ENCODE measurements around the gene NRCAM. TPM values are rescaled to one million over a fixed set of nuclear protein-coding genes. Genes with fewer than 3 reads are reported as not detected.

Gene NRCAM
- total and polyA plus RNA-seq, 2 experiments from 2014 or later, result 0.76 to 3.9 TPM

DNA sequence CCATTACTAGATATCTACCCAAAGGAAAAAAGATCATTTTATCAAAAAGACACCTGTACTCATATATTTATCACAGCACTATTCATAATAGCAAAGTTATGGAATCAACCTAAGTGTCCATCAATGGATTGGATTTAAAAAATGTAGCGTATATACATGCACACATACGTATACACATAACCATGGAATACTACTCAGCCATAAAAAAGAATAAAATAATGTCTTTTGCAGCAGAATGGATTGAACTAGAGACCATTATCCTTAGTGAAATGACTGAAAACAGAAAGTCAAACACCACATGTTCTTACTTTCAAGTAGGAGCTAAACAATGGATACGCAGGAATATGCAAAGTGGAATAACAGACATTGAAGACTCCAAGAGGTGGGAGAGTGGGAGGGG is 168.4 kb downstream of the NRCAM start:
- H3K9me3 ChIP-seq (ENCODE audit: low read depth), result no peaks in the 10 kb centered on the region
- no peak overlapping the region for H3K27ac ChIP-seq
- DNase-seq (ENCODE audit: low read depth in 1 of 2, low spot score in 1 of 2), result no peak
- no peaks in the 10 kb centered on the region for H3K36me3 ChIP-seq
- H3K4me3 ChIP-seq, result no peak overlapping the region
- no peaks in the 10 kb centered on the region for H3K4me1 ChIP-seq (ENCODE audit: low read depth)
- H3K27me3 ChIP-seq, result no peaks in the 10 kb centered on the region
- TF ChIP-seq, protein P1, sequence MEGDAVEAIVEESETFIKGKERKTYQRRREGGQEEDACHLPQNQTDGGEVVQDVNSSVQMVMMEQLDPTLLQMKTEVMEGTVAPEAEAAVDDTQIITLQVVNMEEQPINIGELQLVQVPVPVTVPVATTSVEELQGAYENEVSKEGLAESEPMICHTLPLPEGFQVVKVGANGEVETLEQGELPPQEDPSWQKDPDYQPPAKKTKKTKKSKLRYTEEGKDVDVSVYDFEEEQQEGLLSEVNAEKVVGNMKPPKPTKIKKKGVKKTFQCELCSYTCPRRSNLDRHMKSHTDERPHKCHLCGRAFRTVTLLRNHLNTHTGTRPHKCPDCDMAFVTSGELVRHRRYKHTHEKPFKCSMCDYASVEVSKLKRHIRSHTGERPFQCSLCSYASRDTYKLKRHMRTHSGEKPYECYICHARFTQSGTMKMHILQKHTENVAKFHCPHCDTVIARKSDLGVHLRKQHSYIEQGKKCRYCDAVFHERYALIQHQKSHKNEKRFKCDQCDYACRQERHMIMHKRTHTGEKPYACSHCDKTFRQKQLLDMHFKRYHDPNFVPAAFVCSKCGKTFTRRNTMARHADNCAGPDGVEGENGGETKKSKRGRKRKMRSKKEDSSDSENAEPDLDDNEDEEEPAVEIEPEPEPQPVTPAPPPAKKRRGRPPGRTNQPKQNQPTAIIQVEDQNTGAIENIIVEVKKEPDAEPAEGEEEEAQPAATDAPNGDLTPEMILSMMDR (IDR thresholded peaks at IDR 0.05; ENCODE audit: low read depth, low read length), result no peak

GRCh38 chr7:108286290-108286904 is 169.8 kb downstream of the NRCAM start:
- no peaks in the 10 kb centered on the region for H3K36me3 ChIP-seq
- no peaks in the 10 kb centered on the region for H3K27me3 ChIP-seq
- no peak for DNase-seq (ENCODE audit: low read depth in 1 of 2, low spot score in 1 of 2)
- H3K9me3 ChIP-seq (ENCODE audit: low read depth), result no peaks in the 10 kb centered on the region
- H3K4me3 ChIP-seq, result no peak overlapping the region
- no peak overlapping the region for H3K27ac ChIP-seq
- TF ChIP-seq, protein P1 (IDR thresholded peaks at IDR 0.05; ENCODE audit: low read depth, low read length), result no peak
- H3K4me1 ChIP-seq (ENCODE audit: low read depth), result no peaks in the 10 kb centered on the region

DNA sequence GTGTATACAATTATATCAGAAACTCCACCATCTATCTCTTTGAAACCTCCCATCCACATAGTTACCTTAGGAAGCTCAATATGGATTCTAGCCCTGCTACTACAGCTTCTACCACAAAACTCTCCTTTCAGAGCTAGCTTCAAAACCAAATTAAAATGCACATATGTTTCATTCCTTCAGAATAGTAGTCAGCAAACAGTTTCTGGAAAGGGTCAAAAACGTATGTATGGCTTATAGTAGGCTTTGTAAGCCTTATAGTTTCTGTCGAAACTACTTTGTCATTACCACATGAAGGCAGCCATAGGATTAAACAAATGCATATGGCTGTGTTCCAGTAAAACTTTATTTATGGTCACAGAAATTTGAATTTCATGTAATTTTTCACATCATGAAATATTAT is 170.5 kb downstream of the NRCAM start:
- no peaks in the 10 kb centered on the region for H3K27me3 ChIP-seq
- TF ChIP-seq, protein P1 (IDR thresholded peaks at IDR 0.05; ENCODE audit: low read depth, low read length), result no peak
- no peaks in the 10 kb centered on the region for H3K36me3 ChIP-seq
- H3K4me3 ChIP-seq, result no peak overlapping the region
- no peaks in the 10 kb centered on the region for H3K9me3 ChIP-seq (ENCODE audit: low read depth)
- DNase-seq (ENCODE audit: low read depth in 1 of 2, low spot score in 1 of 2), result no peak
- no peak overlapping the region for H3K27ac ChIP-seq
- no peaks in the 10 kb centered on the region for H3K4me1 ChIP-seq (ENCODE audit: low read depth)

GRCh38 chr7:108285003-108285368 is 171.2 kb downstream of the NRCAM start:
- no peaks in the 10 kb centered on the region for H3K4me1 ChIP-seq (ENCODE audit: low read depth)
- H3K27me3 ChIP-seq, result no peaks in the 10 kb centered on the region
- TF ChIP-seq, protein P1 (IDR thresholded peaks at IDR 0.05; ENCODE audit: low read depth, low read length), result no peak
- no peak overlapping the region for H3K4me3 ChIP-seq
- H3K9me3 ChIP-seq (ENCODE audit: low read depth), result no peaks in the 10 kb centered on the region
- no peaks in the 10 kb centered on the region for H3K36me3 ChIP-seq
- DNase-seq (ENCODE audit: low read depth in 1 of 2, low spot score in 1 of 2), result no peak
- H3K27ac ChIP-seq, result no peak overlapping the region

DNA sequence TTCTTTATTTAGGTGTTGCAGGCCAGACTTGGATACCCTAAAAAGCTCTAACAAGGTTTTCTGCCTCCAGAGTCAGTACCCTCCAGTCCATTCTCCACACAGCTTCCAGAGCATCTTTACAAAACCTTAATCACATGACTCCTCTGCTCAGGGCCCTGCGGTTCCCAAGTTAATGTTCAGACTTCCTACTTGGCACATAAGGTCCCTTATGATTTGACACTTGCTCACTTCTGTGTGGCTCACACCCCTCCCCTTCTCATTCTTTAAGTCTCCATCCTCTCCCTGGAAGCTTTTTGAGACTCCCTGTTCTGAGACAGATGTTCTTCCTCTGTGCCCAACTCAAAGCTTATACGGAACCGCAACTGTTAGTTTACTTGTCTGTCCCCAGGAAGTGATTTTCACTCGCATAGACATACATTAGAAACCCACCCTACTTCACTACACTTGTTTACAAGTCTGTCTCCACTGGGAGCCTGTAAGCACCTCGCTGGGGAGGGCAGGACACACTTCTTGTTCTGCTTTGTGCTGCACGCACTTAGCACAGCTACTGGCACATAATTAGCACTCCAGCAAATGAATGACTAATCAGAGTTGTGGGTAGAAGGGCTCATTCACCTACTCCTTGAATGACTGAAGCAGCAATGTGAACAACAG is 171.8 kb downstream of the NRCAM start:
- no peaks in the 10 kb centered on the region for H3K4me1 ChIP-seq (ENCODE audit: low read depth)
- no peak overlapping the region for H3K27ac ChIP-seq
- no peak for DNase-seq (ENCODE audit: low read depth in 1 of 2, low spot score in 1 of 2)
- H3K9me3 ChIP-seq (ENCODE audit: low read depth), result no peaks in the 10 kb centered on the region
- no peaks in the 10 kb centered on the region for H3K27me3 ChIP-seq
- H3K36me3 ChIP-seq, result no peaks in the 10 kb centered on the region
- TF ChIP-seq, protein P1 (IDR thresholded peaks at IDR 0.05; ENCODE audit: low read depth, low read length), result no peak
- no peak overlapping the region for H3K4me3 ChIP-seq

Measured in cardiac muscle cell (in vitro differentiated cells and primary cell).